ENCODE data around the gene ANKRD28. TPM values are rescaled to one million over a fixed set of nuclear protein-coding genes. Genes with fewer than 3 reads are reported as not detected.

Gene ANKRD28
- total and polyA plus RNA-seq, 2 of the 8 experiments (the other 6 are each of a cell fraction or from before 2014, with no cell fraction given), result 39.1 to 61.7 TPM

DNA sequence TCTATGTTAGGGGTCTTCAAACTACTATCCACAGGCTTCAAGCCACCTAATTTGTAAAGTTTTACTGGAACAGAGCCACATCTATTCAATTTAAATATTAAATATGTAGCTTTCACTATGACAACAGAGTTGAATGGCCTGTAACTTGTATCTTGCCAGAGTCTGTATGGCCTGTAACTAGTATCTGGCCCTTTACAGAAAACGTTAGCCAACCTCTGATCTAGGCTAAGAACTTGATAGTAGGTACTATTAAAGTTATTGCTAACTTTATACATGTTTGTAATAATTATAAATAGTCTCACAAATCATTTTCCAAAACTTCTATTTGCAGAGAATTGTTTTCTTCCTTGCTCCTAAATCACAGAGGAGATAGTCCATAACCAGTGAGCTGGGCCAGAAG is 40.0 kb downstream of the ANKRD28 start (continued):
- no peak for TF ChIP-seq RFX5 (IDR thresholded peaks at IDR 0.05; ENCODE audit: borderline replicate concordance, low read depth, low read length)
- no peak for TF ChIP-seq BACH1 (IDR thresholded peaks at IDR 0.05; ENCODE audit: low read length)
- no peak for TF ChIP-seq POLR2A (IDR thresholded peaks at IDR 0.05; ENCODE audit: control extremely low read depth in 1 of 2, low read depth in 2 of 2, low read length in 2 of 2)
- no peak for TF ChIP-seq EZH2 (IDR thresholded peaks at IDR 0.05; ENCODE audit: low read depth, low read length, severe bottlenecking)
- TF ChIP-seq FOSL1 (IDR thresholded peaks at IDR 0.05; ENCODE audit: insufficient read depth, low read depth, low read length), result no peak
- TF ChIP-seq KDM4A (IDR thresholded peaks at IDR 0.05; ENCODE audit: low read depth, low read length, severe bottlenecking), result no peak
- no peak for TF ChIP-seq CBX8 (IDR thresholded peaks at IDR 0.05; ENCODE audit: borderline replicate concordance, low read depth, low read length)
- no peak for TF ChIP-seq SP4 (IDR thresholded peaks at IDR 0.05; ENCODE audit: low read length)
- no peak for TF ChIP-seq SAP30 (IDR thresholded peaks at IDR 0.05; ENCODE audit: insufficient read depth, insufficient replicate concordance, low read length)
